PC-9 (cell line): ENCODE results near the gene ITGAX. TPM values are rescaled to one million over a fixed set of nuclear protein-coding genes. Genes with fewer than 3 reads are reported as not detected.

ENCODE experiments used
- BruUV-seq: library from RNA; stranded (reverse); fragments of 400-500 nt; replicated peaks from 2 replicates; lab custom pipeline; 2021; lab: Mats Ljungman, UMichigan
- CTCF ChIA-PET: fragments of 300-600 bp; sonication (Branson Sonifier 250); formaldehyde crosslinking; loops from one replicate; lab custom pipeline; 2022; ENCODE audit warnings: antibody characterized with exemption; lab: Charles Lee
- POLR2A ChIA-PET: fragments of 300-600 bp; sonication (Branson Sonifier 250); formaldehyde crosslinking; loops from one replicate; lab custom pipeline; 2022; ENCODE audit warnings: antibody characterized with exemption; ENCODE audit not compliant: unreplicated experiment; lab: Charles Lee
- DNase-seq, 2 experiments: peaks; one replicate each; pipeline versions ENCODE4 v3.0.0 to v3.0.0-alpha.2; 2015 to 2022; ENCODE audit warnings: mixed read lengths in 1 of 2
- H2AFZ ChIP-seq: fragments of 200-600 bp; sonication (generic); 2 replicates; pipeline ENCODE4 v1.8.1; 2017; ENCODE audit warnings: antibody characterized with exemption
- H3F3A ChIP-seq: fragments of 200-600 bp; sonication (generic); 2 replicates; pipeline ENCODE4 v1.8.1; 2017; ENCODE audit warnings: antibody characterized with exemption, mild to moderate bottlenecking, low read depth; ENCODE audit not compliant: insufficient read depth
- H3K27ac ChIP-seq: fragments of 200-600 bp; sonication (generic); 2 replicates; pipeline ENCODE4 v1.6.1; 2016; ENCODE audit warnings: mixed run types
- H3K27me3 ChIP-seq: fragments of 200-600 bp; sonication (generic); 2 replicates; pipeline ENCODE4 v1.6.1; 2016; ENCODE audit warnings: low read depth, mixed run types; ENCODE audit not compliant: insufficient read depth
- H3K36me3 ChIP-seq: fragments of 200-600 bp; sonication (generic); 2 replicates; pipeline ENCODE4 v1.6.1; 2016; ENCODE audit warnings: low read depth, mixed run types
- H3K4me1 ChIP-seq: fragments of 200-600 bp; sonication (generic); replicated peaks from 2 replicates; pipeline ENCODE4 v1.6.1; 2016; ENCODE audit warnings: mixed run types; ENCODE audit not compliant: insufficient read depth
- H3K4me2 ChIP-seq: fragments of 200-600 bp; sonication (generic); 2 replicates; pipeline ENCODE4 v1.6.1; 2017; ENCODE audit warnings: mixed run types
- H3K4me3 ChIP-seq: fragments of 200-600 bp; sonication (generic); 2 replicates; pipeline ENCODE4 v1.6.1; 2016; ENCODE audit warnings: mixed run types
- H3K79me2 ChIP-seq: fragments of 200-600 bp; sonication (generic); 2 replicates; pipeline ENCODE4 v1.6.1; 2017; ENCODE audit warnings: low read depth, mixed run types
- H3K9me2 ChIP-seq: fragments of 200-600 bp; sonication (generic); 2 replicates; pipeline ENCODE4 v1.8.1; 2017; ENCODE audit warnings: mild to moderate bottlenecking; ENCODE audit not compliant: insufficient read depth
- H3K9me3 ChIP-seq: fragments of 200-600 bp; sonication (generic); 2 replicates; pipeline ENCODE4 v1.8.1; 2016; ENCODE audit warnings: low read depth; ENCODE audit not compliant: insufficient read depth
- H4K20me1 ChIP-seq: fragments of 200-600 bp; sonication (generic); 2 replicates; pipeline ENCODE4 v1.8.1; 2017; ENCODE audit not compliant: insufficient read depth
- CTCF ChIP-seq: fragments of 200-600 bp; sonication (generic); conservative IDR thresholded peaks from 2 replicates; pipeline ENCODE4 v1.6.1; 2017; ENCODE audit warnings: mixed run types, antibody characterized with exemption, mild to moderate bottlenecking, moderate library complexity
- EZH2 ChIP-seq: fragments of 200-600 bp; sonication (generic); IDR thresholded peaks from 2 replicates; pipeline ENCODE4 v1.8.0; 2017; ENCODE audit warnings: antibody characterized with exemption, low read depth
- intact Hi-C: fragments of 100-400 bp; cut with micrococcal nuclease; formaldehyde crosslinking; loops from one replicate; pipeline ENCODE4 v1.10.0; 2022; ENCODE audit not compliant: unreplicated experiment
- total RNA-seq: library from RNA; stranded (reverse); gene quantifications from 2 replicates; pipeline ENCODE4 v1.2.3, GENCODE V29; 2021

The ITGAX gene
- total RNA-seq, 1 experiment from 2014 or later, result 1.1 TPM

GRCh38 chr16:31420037-31420436 is 65.1 kb downstream of the ITGAX start:
- Histone ChIP-seq H3K9me3 (no peaks in the 10 kb centered on the region), H3K4me1 (no peaks in the 10 kb centered on the region), H3K27me3 (peaks cover 52% of the 10 kb centered on the region), H3K9me2 (no peaks in the 10 kb centered on the region), H3K27ac (no peak overlapping the region), H3K4me2 (no peak overlapping the region), H3F3A (no peaks in the 10 kb centered on the region), H3K4me3 (no peak overlapping the region), H4K20me1 (no peaks in the 10 kb centered on the region), H3K36me3 (no peaks in the 10 kb centered on the region), H3K79me2 (no peaks in the 10 kb centered on the region), H2AFZ (no peak overlapping the region)
- no TSS peak for BruUV-seq
- CTCF ChIA-PET, result no interaction called here
- no peak for DNase-seq
- intact Hi-C loops, result no loop called here
- no peak for TF ChIP-seq EZH2
- TF ChIP-seq CTCF, result no peak
- POLR2A ChIA-PET, result no interaction called here

- no peak overlapping the region for H2AFZ ChIP-seq
- H3K27ac ChIP-seq, result no peak overlapping the region
- DNase-seq, result no peak
- ChIA-PET CTCF (no interaction called here), POLR2A (no interaction called here)
- no peaks in the 10 kb centered on the region for H4K20me1 ChIP-seq
- no peak overlapping the region for H3K4me3 ChIP-seq
- H3F3A ChIP-seq, result no peaks in the 10 kb centered on the region
- H3K9me2 ChIP-seq, result no peaks in the 10 kb centered on the region
- H3K4me2 ChIP-seq, result no peak overlapping the region
- no peaks in the 10 kb centered on the region for H3K79me2 ChIP-seq
- H3K36me3 ChIP-seq, result no peaks in the 10 kb centered on the region
- H3K27me3 ChIP-seq, result peaks cover 50% of the 10 kb centered on the region
- no peak for TF ChIP-seq CTCF
- no peak for TF ChIP-seq EZH2
- H3K4me1 ChIP-seq, result no peaks in the 10 kb centered on the region
- intact Hi-C loops, result no loop called here
- H3K9me3 ChIP-seq, result no peaks in the 10 kb centered on the region
- no TSS peak for BruUV-seq
Measured at GRCh38 chr16:31421587-31421986, 66.6 kb downstream of the ITGAX start.

GRCh38 chr16:31423241-31423640 is 68.3 kb downstream of the ITGAX start:
- Histone ChIP-seq H3K4me3 (no peak overlapping the region), H3K27ac (no peak overlapping the region), H3K36me3 (no peaks in the 10 kb centered on the region), H3K27me3 (peaks cover 49% of the 10 kb centered on the region), H3K9me2 (no peaks in the 10 kb centered on the region), H3F3A (no peaks in the 10 kb centered on the region), H3K9me3 (no peaks in the 10 kb centered on the region), H3K4me1 (no peaks in the 10 kb centered on the region), H4K20me1 (no peaks in the 10 kb centered on the region), H2AFZ (no peak overlapping the region), H3K4me2 (no peak overlapping the region), H3K79me2 (no peaks in the 10 kb centered on the region)
- CTCF ChIA-PET, result no interaction called here
- intact Hi-C loops, result no loop called here
- no TSS peak for BruUV-seq
- DNase-seq, result no peak
- TF ChIP-seq EZH2 (no peak), CTCF (no peak)
- POLR2A ChIA-PET, result no interaction called here
